NT2/D1 (cell line): ENCODE results near the gene SECTM1.
A peak's percentile ranks its signal among the peaks of the same experiment; 100 is the strongest.

Source experiments
- DNase-seq: peaks from one replicate; pipeline ENCODE4 v3.0.0-alpha.2; 2011; ENCODE audit warnings: low read depth, low spot score
- H3K27me3 ChIP-seq: 2 replicates; pipeline ENCODE4 v1.6.0; 2011; ENCODE audit warnings: mild to moderate bottlenecking; ENCODE audit not compliant: insufficient read length, insufficient read depth
- H3K36me3 ChIP-seq: 2 replicates; pipeline ENCODE4 v1.6.1; 2011; ENCODE audit warnings: mild to moderate bottlenecking, low read length, mixed read lengths; ENCODE audit not compliant: insufficient read depth, insufficient read length
- H3K4me1 ChIP-seq: 2 replicates; pipeline ENCODE4 v1.5.1; 2011; ENCODE audit not compliant: insufficient read depth, insufficient read length
- H3K4me3 ChIP-seq: 2 replicates; pipeline ENCODE4 v1.5.1; 2011; ENCODE audit warnings: low read depth; ENCODE audit not compliant: insufficient read length
- H3K9ac ChIP-seq: 2 replicates; pipeline ENCODE4 v1.6.0; 2011; ENCODE audit warnings: low read depth; ENCODE audit not compliant: insufficient read length
- H3K9me3 ChIP-seq: 2 replicates; pipeline ENCODE4 v1.5.1; 2011; ENCODE audit warnings: mild to moderate bottlenecking, low read length; ENCODE audit not compliant: insufficient read depth
- SUZ12 ChIP-seq: IDR thresholded peaks from 2 replicates; pipeline ENCODE4 v1.6.1; 2011; ENCODE audit not compliant: insufficient read length, insufficient read depth; ENCODE audit errors: extremely low read depth
- YY1 ChIP-seq: IDR thresholded peaks from 2 replicates; pipeline ENCODE4 v1.6.1; 2011; ENCODE audit not compliant: insufficient read length, insufficient read depth
- ZNF274 ChIP-seq: IDR thresholded peaks from 2 replicates; pipeline ENCODE4 v1.6.1; 2011; ENCODE audit warnings: mild to moderate bottlenecking, low read depth, low read length

The SECTM1 gene

GRCh38 chr17:82302568-82302963, 31.0 kb downstream of the SECTM1 start:
- H3K9me3 ChIP-seq = no peaks in the 10 kb centered on the region
- TF ChIP-seq YY1 (no peak), SUZ12 (no peak), ZNF274 (no peak)
- H3K27me3 ChIP-seq = no peaks in the 10 kb centered on the region
- no peaks in the 10 kb centered on the region for H3K36me3 ChIP-seq
- peaks cover 29% of the 10 kb centered on the region for H3K4me1 ChIP-seq
- DNase-seq = no peak
- H3K9ac ChIP-seq = peak overlapping the region; percentile 46
- H3K4me3 ChIP-seq = no peak overlapping the region

- no peak for DNase-seq
- H3K9ac ChIP-seq = peak overlapping the region; percentile 45
- TF ChIP-seq YY1 = no peak
- TF ChIP-seq SUZ12 = no peak
- TF ChIP-seq ZNF274 = no peak
- no peaks in the 10 kb centered on the region for H3K36me3 ChIP-seq
- no peaks in the 10 kb centered on the region for H3K9me3 ChIP-seq
- H3K27me3 ChIP-seq = no peaks in the 10 kb centered on the region
- H3K4me1 ChIP-seq = peaks cover 29% of the 10 kb centered on the region
- no peak overlapping the region for H3K4me3 ChIP-seq
These were observed 31.5 kb downstream of the SECTM1 start for GRCh38 chr17:82301916-82302567.

GRCh38 chr17:82301300-82301915, 32.2 kb downstream of the SECTM1 start:
- Histone ChIP-seq H3K27me3 (no peaks in the 10 kb centered on the region), H3K4me3 (no peak overlapping the region), H3K9ac (peak overlapping the region; percentile 45), H3K36me3 (no peaks in the 10 kb centered on the region), H3K4me1 (peaks cover 29% of the 10 kb centered on the region), H3K9me3 (no peaks in the 10 kb centered on the region)
- no peak for DNase-seq
- no peak for TF ChIP-seq SUZ12
- no peak for TF ChIP-seq YY1
- TF ChIP-seq ZNF274 = no peak

GRCh38 chr17:82300707-82301270, 32.8 kb downstream of the SECTM1 start:
- H3K4me1 ChIP-seq = peaks cover 29% of the 10 kb centered on the region
- H3K9me3 ChIP-seq = no peaks in the 10 kb centered on the region
- no peak for DNase-seq
- TF ChIP-seq YY1 (no peak), ZNF274 (no peak), SUZ12 (no peak)
- peak overlapping the region; percentile 45 for H3K9ac ChIP-seq
- H3K36me3 ChIP-seq = no peaks in the 10 kb centered on the region
- H3K4me3 ChIP-seq = no peak overlapping the region
- no peaks in the 10 kb centered on the region for H3K27me3 ChIP-seq

GRCh38 chr17:82300228-82300627, 33.3 kb downstream of the SECTM1 start:
- H3K9ac ChIP-seq = no peak overlapping the region
- no peak overlapping the region for H3K4me3 ChIP-seq
- H3K4me1 ChIP-seq = peaks cover 28% of the 10 kb centered on the region
- no peak for DNase-seq
- H3K36me3 ChIP-seq = no peaks in the 10 kb centered on the region
- TF ChIP-seq SUZ12 = no peak
- TF ChIP-seq YY1 = no peak
- TF ChIP-seq ZNF274 = no peak
- no peaks in the 10 kb centered on the region for H3K27me3 ChIP-seq
- no peaks in the 10 kb centered on the region for H3K9me3 ChIP-seq

GRCh38 chr17:82299452-82299851, 34.1 kb downstream of the SECTM1 start:
- Histone ChIP-seq H3K4me1 (peaks cover 24% of the 10 kb centered on the region), H3K27me3 (no peaks in the 10 kb centered on the region), H3K4me3 (no peak overlapping the region), H3K9ac (no peak overlapping the region), H3K9me3 (no peaks in the 10 kb centered on the region), H3K36me3 (no peaks in the 10 kb centered on the region)
- DNase-seq = no peak
- no peak for TF ChIP-seq ZNF274
- no peak for TF ChIP-seq YY1
- TF ChIP-seq SUZ12 = no peak

GRCh38 chr17:82298538-82299421, 34.8 kb downstream of the SECTM1 start:
- TF ChIP-seq SUZ12 (no peak), YY1 (no peak), ZNF274 (no peak)
- H3K27me3 ChIP-seq = no peaks in the 10 kb centered on the region
- DNase-seq = no peak
- H3K4me1 ChIP-seq = peaks cover 23% of the 10 kb centered on the region
- no peaks in the 10 kb centered on the region for H3K9me3 ChIP-seq
- H3K36me3 ChIP-seq = no peaks in the 10 kb centered on the region
- H3K9ac ChIP-seq = no peak overlapping the region
- H3K4me3 ChIP-seq = no peak overlapping the region
